Stimulated activated CD4-positive, alpha-beta T cell treated with anti-CD3 and anti-CD28 coated beads, Interleukin-4, amount 100 ng/mL, for 24 hours (primary cell): ENCODE measurements around the gene AGFG1.

Experiments used
- DNase-seq: peaks from one replicate; pipeline ENCODE4 v3.0.0-alpha.2; 2020

AGFG1 gene, protein sequence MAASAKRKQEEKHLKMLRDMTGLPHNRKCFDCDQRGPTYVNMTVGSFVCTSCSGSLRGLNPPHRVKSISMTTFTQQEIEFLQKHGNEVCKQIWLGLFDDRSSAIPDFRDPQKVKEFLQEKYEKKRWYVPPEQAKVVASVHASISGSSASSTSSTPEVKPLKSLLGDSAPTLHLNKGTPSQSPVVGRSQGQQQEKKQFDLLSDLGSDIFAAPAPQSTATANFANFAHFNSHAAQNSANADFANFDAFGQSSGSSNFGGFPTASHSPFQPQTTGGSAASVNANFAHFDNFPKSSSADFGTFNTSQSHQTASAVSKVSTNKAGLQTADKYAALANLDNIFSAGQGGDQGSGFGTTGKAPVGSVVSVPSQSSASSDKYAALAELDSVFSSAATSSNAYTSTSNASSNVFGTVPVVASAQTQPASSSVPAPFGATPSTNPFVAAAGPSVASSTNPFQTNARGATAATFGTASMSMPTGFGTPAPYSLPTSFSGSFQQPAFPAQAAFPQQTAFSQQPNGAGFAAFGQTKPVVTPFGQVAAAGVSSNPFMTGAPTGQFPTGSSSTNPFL

DNA sequence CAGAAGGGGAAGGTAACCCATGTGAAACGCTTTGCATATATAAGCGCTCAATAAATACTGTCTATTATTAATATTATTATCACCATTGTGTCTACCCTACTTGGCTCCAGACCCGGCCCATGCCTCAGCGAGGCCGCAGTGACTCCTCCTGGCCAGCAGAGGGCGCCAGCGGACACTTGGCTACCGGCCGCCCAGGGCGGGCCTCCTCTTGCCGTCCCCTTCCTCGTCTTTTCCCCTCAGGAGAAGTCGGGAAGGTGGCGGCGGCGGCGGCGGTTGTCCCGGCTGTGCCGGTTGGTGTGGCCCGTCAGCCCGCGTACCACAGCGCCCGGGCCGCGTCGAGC is at the start of gene AGFG1:
Gene AGFG1 (plus strand): TSS at position 233 of the 341 bp plus-strand sequence. CDS start 266 bp downstream, outside the sequence.
- peak; percentile 88 for DNase-seq

DNA sequence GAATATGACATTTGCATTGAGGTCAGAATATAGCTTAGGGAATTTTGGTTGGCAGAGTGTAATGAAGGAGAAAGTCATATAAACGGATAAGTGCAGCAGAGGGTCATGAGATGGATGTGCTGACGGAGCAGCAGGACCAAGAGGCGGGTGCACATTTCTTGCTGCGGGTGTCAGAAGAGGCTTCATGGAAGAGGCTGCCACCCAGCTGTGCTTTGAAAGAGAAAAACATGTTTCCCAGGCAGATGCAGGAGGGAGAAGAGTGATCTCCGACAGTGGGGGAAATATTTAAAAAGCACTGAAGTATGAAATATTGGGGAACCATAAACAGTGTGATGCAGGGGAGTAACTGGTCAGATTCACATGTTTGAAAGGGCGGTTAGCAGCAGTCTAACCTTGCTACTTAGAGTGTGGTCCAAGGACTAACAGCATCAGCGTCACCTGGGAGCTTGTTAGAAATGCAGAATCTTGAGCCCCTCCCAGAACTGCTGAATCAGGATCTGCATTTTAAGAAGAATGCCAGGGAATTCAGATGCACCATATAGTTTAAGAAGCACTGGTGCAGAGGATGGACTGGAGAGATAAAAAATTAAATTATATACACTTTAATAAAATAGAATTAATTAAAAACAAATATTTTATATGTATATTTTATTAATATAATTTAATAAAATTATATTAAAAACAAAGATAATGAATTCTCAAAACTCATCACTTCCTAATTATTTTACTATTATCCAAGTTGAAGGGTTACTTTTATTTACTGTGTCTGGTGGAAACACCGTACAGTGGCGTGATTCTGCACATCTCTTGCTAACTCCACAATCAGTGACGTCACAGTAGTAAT is 48.1 kb upstream of the AGFG1 start:
- DNase-seq: no peak

DNA sequence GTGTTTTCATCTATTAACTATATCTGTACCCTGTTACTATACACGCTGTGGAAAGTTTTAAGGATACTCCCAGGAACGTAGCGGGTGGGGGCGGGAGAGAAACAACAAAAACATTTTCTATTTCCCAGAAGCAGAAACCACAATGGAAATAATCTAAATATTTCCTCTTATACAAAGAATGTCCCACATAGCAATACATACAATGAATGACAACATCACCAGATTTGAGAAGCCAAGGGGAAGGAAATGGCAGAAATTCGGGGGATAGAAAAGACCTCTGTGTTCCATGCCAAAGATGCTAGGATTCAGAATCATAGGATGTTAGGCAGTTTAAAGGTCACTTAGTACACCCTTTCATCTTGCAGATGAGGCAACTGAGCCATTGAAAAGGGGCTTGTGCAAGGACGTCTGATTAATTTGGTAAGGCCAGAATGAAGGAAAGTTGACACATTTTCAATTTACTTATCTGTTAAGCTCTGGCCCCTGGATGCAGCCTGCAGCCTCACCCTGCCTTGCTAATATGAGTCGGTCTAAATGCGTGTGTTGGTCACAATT is 43.1 kb upstream of the AGFG1 start:
- DNase-seq: no peak

DNA sequence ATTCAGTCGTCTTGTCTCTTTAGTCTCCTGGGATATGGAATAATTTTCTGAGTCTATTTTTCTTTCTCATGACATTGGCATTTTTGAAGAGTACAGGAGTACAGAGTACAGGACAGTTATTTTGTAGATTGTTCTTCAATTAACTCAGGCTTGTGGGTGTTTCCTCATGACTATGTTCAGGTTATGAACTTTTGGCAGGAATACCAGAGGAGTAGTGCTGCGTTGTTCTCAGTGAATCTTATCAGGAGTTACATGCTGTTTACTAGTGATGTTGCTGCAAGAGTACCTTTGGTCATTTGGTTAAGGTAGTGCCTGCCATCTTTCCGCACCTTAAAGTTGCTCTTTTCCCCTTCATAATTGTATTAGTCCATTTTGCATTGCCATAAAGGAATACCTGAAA is 41.3 kb upstream of the AGFG1 start:
- DNase-seq: no peak

DNA sequence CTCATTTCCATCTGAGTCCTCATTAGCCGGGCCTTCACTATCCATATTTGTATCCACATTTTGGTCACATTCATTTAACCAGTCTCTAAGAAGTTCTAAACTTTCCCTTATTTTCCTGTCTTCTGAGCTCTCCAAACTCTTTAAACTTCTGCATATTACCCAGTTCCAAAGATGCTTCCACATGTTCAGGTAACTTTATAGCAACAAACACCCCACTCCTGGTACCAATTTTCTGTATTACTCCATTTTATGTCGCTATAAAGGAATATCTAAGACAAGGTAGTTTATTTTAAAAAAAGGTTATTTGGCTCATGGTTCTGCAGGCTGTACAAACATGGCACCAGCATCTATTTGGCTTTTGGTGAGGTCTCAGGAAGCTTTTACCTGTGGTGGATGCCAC is 38.8 kb upstream of the AGFG1 start:
- no peak for DNase-seq

DNA sequence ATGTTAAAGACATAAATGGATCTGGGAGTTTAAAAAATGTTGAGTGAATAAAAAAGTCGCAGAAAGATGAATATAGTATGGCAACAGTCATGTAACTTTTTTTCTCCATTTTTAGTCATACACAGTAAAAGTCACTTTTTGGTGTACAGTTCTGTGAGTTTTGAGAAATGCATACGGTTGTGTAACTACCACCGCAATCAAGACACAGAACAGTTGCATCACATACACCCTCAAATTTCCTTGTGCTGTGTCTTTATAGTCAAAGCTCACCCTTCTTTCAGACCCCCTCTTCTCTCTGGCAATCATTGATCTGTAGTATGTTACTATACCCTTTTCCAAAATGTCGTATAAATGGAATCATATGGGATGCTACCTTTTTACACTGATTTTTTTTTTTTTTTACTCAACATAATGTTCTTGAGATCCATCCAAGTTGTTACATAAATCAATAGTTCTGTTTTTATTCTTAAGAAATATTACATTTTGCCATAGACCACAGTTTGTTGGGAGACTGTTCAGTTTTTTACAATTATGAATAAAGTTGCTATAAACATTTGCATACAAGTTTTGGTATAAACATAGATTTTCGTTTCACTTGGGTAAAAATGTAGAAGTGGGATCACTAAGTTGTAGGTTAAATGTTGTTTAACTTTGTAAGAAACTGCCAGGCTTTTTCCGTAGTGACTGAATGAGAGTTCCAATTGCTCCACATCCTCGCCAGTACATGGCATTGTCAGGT is 35.4 kb upstream of the AGFG1 start:
- no peak for DNase-seq

DNA sequence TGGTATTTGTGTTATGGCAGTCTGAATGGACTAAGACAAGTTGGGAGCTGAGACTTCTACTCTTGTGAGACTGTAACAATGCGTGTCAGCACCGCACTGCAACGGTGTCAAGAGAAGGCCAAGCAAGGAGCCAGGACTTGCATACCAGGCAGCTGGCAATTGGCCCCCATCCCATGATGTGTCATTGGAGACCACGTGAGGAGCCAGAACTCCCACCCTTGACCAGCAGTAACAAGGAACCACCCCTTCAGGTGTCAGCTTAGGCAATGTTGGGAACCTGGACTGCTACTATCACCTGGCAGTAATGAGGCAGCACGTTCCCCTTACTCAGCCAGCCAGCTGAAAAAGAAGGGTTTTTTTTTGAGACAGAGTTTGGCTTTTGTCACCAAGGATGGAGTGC is 32.7 kb upstream of the AGFG1 start:
- DNase-seq: no peak

DNA sequence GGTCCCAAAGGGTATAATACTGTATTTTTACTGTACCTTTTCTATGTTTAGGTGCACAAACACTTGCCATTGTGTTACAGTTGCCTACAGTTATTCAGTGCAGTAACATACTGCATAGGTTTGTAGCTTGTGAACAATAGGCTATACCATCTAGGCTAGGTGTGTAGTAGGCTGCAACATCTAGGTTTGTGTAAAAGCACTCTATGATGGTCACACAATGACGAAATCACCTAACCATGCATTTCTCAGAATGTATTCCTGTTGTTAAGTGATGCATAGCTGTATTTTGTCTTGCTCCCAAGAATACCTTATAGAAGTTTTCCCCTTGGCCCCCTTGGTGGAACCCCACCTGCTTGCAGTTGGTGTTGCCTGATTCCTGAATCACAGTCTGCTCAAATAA is 29.3 kb upstream of the AGFG1 start:
- DNase-seq: no peak

DNA sequence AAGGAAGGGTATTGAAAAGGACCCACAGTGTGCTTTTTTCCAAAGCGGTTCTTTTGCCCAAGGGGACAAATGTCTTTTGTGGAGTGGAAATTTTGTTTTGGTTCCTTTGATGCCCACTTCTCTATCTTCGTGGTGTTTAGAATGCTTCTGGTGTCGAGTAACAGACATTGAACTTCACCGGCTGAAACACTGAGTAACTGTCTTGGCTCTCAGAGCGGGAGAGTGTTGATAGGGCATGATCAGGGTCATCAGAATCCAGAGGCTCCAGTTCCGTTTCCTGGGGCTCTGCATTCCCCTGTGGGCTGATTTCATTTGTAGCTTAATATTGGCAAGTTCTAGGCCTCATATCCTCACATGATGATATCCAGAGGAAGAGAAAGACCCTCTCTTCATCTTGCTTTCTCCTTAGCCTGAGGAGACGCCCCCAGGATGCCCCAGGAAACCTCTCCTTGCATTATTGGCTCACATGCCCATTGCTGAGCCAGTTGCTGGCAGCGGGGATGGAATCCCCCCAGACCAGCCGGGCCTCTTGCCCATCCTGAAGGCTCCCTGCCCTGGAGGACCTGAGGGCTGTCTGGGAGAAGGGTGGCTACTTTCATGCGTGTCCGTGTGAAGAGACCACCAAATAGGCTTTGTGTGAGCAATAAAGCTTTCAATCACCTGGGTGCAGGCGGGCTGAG is 27.9 kb upstream of the AGFG1 start:
- no peak for DNase-seq

DNA sequence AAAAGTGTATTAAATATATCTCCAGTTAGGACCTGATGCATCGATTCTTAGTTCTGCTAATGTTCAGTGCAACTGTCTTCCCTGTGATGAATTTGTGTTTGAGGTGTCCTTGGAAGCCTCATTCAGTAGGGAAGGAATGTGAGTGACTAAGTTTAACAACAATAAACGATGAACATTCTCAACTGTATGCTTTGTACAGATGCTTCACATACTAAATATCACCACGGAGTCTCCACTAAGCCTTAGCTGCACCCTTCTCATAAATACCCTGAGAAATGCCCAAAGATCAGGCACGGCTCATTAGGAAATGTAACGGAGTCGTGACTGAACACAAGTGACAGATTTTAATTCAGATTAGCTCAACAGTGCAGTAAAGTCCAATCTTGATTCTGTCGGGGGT is 24.4 kb upstream of the AGFG1 start:
- no peak for DNase-seq

DNA sequence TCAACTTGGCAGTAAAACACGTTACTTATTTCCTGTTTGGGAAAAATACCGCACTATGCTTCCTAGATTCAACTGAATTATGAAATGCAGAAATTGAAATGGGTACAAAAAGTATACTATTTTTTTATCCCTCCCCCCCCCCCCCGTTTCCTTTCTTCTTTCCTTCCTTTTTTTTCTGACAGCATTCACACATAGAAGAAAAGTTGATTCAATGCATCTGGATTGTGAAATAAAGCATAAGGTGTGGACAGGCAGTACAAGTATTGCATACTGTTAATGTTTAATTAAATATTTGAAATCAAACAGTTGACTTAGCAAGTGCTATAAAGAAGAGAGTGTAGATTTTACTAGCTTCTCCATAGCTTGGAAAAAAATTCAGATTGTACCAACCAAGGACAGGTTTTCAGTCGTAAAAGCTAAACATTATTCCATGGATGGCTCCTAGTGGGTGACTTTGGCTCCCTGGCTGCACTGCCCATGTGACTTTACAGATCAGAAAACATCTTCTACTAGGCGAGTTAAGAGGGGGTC is 21.6 kb upstream of the AGFG1 start:
- no peak for DNase-seq

DNA sequence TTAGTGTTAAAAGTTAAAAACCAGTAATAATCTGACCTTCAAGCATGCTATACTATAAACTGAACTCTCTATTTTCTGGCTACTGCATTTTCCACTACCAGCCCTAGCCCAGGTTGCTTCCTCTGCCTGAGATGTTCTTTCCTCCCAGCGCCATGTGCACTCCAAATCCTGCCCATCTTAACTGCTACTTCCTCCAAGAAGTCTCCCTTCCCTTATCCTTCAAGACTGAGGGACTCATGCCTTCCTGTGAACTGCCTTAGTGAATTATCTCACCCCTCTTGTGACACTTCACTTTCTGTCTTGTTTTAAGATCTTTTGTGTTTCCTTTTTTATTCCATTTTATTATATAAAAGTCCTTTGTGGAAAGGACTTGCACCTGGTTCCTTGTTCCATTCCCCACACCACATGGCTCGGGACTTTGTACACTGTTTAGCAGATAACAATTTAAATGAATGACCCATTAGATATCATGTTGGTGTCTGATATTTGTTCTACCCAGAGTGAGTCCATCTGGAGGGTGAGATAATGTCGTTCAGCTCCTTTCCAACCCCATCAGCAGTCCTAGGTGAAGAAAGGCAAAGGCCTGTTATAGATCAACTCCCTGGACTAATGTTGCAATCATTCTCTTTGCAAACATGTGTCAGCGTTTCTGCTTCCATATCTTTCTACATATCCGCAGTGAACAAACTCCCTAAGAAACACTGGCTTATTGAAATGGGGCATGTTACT is 20.9 kb upstream of the AGFG1 start:
- no peak for DNase-seq

DNA sequence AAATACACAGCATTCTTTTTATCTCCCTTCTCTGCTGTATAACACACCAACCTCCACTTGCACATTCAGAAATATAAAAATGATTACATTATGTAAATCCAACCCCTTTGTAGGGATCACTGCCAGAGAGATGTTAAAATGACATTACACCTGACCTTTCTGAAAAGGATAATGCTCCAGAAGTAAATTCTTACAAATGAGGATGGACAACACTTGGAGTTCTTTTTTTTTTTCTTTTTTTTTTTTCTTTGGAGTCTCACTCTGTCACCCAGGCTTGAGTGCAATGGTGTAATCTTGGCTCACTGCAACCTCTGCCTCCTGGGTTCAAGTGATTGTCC is 20.3 kb upstream of the AGFG1 start:
- DNase-seq: no peak

DNA sequence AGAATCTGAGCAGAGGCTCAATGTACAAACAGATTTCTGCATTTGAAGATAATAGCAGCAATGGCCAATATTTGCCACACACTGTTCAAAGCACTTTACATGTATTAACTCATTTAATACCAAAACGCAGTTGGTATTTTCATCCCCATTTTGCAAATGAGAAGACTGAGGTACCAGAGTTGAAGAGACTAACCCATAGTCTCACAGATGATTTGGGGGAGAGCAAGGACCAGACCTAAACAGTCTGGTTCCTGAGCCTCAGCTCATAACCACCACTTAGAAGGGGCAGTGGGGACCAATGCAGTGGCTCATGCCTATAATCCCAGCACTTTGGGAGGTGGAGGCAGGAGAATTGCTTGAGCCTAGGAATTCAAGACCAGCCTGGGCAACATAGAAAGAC is 18.1 kb upstream of the AGFG1 start:
- DNase-seq: no peak

DNA sequence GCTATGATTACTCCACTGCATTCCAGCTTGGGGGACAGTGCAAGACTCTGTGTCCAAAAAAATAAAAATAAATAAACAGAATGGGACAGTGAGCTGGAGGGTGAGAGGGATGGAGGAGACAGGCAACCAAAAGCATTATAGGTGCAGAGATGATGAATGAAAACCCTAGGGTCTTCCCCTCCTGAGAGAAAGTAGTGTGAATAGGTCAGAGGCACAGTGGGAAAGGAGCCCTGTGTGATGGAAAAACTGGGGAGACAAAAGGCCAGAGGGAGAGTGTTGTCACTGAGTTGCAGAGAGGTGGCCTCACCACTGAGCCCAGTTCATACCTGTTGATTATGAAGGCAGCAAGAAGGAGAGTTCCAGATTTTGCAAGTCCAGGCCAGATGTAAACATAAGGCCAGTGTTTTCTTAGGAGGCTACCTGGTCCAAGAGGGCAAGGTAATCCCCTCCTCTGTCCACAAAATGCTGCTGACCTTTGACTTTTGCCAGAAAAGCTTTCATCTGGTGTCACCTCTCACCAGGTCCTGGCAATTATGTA is 17.6 kb upstream of the AGFG1 start:
- no peak for DNase-seq

DNA sequence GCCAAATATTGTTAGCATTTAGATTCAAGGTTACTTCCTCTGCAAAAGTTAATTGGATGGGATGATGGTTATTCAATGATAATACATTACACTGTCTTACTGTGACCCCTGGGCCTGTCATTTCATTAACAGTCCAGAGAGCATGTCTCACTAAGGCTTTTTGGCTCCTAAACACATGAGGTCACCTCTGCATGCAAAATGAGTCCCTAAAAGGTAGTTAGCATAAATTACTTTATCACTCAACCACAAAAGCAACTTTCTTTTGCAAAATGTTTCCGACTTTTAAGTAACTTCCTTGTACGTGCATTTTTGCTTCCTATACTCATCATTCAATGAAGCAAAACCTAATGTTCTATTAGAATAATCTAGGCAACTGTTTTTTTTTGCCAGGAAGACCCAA is 16.8 kb upstream of the AGFG1 start:
- no peak for DNase-seq

DNA sequence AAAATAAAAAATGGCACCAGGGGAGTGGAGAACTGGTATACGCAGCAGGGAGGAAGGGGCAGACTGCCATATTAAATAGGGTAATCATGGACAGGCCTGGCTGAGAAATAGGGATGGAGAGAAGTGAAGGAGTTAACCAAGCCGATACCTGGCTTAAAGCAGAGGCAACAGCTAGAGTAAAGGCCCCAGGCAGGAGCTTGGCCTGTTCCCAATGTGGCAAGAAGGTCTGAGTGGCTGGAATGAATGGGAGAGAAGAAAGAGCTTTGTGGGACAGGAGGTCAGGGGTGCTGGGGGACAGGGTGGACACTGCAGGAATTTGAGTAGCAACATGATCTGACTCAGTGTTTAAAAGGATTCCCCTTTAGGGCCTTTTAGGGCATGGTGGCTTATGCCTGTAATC is 15.9 kb upstream of the AGFG1 start:
- no peak for DNase-seq

DNA sequence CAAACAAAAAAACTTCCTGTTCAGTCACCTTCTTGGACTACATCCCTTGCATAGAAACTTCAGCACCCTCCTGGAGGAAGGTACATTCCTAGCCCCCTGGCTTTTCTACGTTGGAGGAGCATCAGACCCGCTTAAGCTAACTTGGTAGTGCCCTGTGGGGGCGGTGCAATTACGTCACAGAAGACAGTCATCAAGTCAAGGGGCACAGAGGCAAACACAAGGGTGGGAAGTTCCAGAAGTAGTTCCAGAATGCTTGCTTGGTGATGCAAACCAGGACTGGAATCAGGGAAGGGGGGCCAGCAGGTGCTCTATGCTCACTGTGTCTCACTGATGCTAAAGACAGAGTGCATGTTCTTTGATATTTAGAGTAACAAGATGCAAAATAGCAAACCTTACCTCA is 15.2 kb upstream of the AGFG1 start:
- peak; percentile 22 for DNase-seq

DNA sequence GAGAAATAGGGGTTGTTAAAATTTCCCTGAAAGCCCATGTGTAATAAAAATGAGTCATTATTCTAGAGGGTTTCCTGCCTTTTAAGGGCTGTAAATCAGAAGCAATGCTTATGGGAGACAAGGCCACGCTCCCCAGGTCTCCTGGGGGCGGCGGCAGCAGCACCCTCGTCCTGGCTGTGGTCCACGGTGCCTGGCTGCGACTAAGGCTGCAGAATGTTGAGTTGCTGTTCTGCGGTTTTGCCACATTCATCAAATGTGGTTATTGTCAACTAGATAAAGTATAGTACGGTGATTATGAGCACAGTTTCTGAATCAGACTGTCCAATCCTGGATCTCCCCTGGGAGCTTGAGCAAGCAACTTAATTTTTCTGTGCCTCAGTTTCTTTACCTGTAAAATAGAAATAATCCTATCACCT is 11.9 kb upstream of the AGFG1 start:
- peak; percentile 77 for DNase-seq

DNA sequence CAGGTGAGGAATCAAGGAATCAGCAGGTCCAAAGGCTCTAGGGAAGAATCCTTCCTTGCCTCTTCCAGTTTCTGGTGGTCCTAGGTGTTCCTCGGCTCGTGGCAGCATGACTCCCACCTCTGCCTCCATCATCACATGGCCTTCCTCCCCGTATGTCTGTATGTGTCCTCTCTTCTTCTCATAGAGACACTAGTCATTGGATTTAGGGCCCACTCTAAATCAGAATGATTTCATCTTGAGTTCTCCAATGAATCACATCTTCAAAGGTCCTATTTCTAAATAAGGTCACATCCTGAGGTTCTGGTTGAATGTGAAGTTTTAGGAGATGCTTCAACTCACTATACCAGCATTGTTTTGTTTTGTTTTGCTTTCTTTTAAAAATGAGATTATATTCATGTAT is 11.1 kb upstream of the AGFG1 start:
- DNase-seq: no peak

DNA sequence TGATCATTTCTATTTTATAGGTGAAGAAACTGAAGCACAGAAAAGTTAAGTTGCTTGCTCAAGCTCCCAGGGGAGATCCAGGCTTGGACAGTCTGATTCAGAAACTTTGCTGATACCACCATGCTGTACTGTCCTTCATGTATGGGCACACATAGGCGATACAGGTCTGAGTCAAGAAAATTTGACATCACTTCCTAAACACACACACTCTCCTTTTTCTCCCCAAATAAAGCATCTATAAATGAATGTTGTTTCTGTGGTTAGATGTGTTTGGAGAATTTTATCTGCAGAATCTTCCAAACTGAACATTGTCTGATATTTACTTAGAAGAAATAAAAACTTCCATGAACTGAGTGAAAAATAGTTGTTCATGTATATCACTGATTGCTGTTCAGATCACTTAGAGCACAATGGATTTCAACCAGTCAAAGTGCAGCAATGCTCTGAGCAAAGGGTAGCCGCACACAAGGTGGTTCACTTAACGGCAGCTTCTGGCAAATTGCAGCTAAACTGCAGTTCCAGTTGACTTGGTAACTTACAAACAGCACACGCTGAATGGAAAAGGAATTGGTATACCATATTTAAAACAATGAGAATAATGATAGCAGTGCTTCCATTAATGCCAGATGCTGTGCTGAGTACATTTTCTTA is 10.0 kb upstream of the AGFG1 start:
- no peak for DNase-seq
